Activated T-helper 1 cell treated with anti-CD3 and anti-CD28 coated beads, Interleukin-12 subunit alpha, Interleukin-12 subunit beta, Interleukin-2, Interleukin-4 antibody, amounts not matched to agents 30 ng/mL and 10 ng/mL and 1 ng/mL, durations not matched to agents 14 hours and 24 hours and 36 hours (primary cell): Measurements from ENCODE around the gene MTRFR. TPM values are rescaled to one million over a fixed set of nuclear protein-coding genes. Genes with fewer than 3 reads are reported as not detected.
"Not testable (repeated sequence)": the region's sequence is repeated elsewhere in the genome, so short reads cannot be mapped to it uniquely, and the experiment has no call there.

Experiments
- DNase-seq: peaks from one replicate; pipeline ENCODE4 v3.0.0; 2021; ENCODE audit warnings: low spot score
- H3K27ac Mint-ChIP-seq: one replicate; pipeline ENCODE4 v1.8.0; 2021; ENCODE audit warnings: mild to moderate bottlenecking, mixed read lengths
- H3K27me3 Mint-ChIP-seq: one replicate; pipeline ENCODE4 v1.8.0; 2022; ENCODE audit warnings: mild to moderate bottlenecking, moderate library complexity, mixed read lengths; ENCODE audit not compliant: insufficient read depth
- H3K36me3 Mint-ChIP-seq: one replicate; pipeline ENCODE4 v1.8.0; 2021; ENCODE audit warnings: low read depth, mixed read lengths
- H3K4me1 Mint-ChIP-seq: one replicate; pipeline ENCODE4 v1.8.0; 2021; ENCODE audit warnings: low read depth, mixed read lengths
- H3K4me3 Mint-ChIP-seq: one replicate; pipeline ENCODE4 v1.8.0; 2021; ENCODE audit warnings: mild to moderate bottlenecking, moderate library complexity, mixed read lengths
- H3K9me3 Mint-ChIP-seq: one replicate; pipeline ENCODE4 v1.8.0; 2021; ENCODE audit warnings: mixed read lengths
- intact Hi-C: fragments of 100-400 bp; cut with micrococcal nuclease; formaldehyde crosslinking; loops from one replicate; pipeline ENCODE4 v1.15.1; 2024
- total RNA-seq: library from RNA; stranded (reverse); gene quantifications from 2 replicates; pipeline ENCODE4 v1.2.3, GENCODE V29; 2022

The MTRFR gene
- total RNA-seq, 1 donor from 2014 or later, result 34.2 TPM

DNA sequence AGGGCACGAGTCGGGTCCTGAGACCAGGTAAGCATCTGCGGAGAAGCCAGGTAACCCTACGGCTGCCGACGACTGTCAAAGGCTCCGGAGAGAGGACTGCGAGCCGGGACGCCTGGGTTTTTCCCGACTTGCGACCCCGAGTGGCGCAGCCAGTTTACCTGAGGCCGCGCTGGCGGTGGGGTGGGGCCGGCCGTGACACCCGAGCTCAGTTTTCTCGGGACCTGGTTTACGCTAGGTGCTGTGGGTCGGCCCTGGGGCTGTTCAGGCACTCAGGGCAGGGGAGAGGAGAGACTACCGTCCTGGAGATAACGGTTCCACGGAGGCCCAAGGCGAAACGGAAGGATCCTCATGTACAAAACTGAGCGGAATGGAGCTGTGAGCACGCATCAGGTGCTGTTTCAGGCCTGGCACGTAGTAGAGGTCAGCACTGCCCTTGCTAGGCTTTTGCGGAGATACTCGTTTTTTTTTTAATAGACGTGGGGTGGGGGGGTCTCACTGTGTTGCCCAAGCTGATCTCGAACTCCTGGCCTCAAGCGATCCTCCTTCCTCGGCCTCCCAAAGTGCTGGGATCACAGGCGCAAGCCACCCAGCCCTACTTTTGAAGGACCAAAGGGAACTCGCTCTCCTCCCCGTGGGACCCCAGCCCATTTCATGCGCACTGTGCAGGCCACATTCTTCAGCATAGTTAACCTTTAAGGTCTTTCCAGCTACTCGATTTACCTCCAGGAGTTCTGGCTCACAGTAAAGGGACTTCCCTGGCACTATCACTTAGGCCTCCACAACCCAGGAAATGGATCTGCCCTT is 471 bp downstream of the MTRFR start:
- Mint-ChIP-seq H3K4me1 (peaks cover 70% of the 10 kb centered on the region), H3K36me3 (peaks cover 21% of the 10 kb centered on the region), H3K9me3 (no peaks in the 10 kb centered on the region), H3K27me3 (peaks cover 2% of the 10 kb centered on the region), H3K27ac (peak overlapping the region; percentile 99), H3K4me3 (peak overlapping the region; percentile 100)
- intact Hi-C loops, result loop anchor here (1.0 to 10.0 kb wide), 15 partner anchors 10 to 1149 kb away; partner anchors contain the start of genes DIABLO, KMT5A, KNTC1 and RILPL2
- no peak for DNase-seq

DNA sequence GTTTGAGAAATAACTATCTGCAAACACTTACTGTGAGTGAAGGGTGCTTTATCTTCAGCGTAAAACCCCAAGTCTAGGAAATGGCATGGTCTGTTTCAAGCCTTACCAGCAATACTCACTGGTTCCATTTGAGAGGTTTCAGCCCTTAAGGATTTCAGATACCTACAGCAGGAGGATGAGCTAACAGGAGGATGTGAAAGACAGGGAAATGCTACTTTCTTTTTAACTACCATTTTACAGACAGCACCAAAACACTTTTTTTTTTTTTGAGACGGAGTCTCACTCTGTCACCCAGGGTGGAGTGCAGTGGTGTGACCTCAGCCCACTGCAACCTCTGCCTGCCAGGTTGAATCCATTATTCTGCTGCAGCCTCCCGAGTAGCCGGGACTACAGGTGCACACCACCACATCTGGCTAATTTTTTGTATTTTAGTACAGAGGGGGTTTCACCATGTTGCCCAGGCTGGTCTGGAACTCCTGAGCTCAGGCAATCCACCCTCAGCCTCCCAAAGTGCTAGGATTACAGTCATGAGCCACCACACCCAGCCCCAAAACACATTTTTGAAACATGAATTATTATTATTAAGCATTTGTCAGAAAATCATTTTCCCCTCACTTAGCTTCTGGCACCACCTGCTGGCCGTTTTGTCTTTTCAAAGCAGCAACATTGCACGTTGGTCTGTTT is 4.6 kb downstream of the MTRFR start:
- peak overlapping the region; percentile 86 for H3K27ac Mint-ChIP-seq
- H3K9me3 Mint-ChIP-seq, result no peaks in the 10 kb centered on the region
- peaks cover 29% of the 10 kb centered on the region for H3K36me3 Mint-ChIP-seq
- peaks cover 52% of the 10 kb centered on the region for H3K4me1 Mint-ChIP-seq
- intact Hi-C loops, result loop anchor here (1.0 to 10.0 kb wide), 9 partner anchors 14 to 1153 kb away; partner anchors contain the start of genes DIABLO, KNTC1, OGFOD2 and PITPNM2
- H3K27me3 Mint-ChIP-seq, result peaks cover 2% of the 10 kb centered on the region
- H3K4me3 Mint-ChIP-seq, result peak overlapping the region; percentile 65
- DNase-seq, result peak; percentile 36

DNA sequence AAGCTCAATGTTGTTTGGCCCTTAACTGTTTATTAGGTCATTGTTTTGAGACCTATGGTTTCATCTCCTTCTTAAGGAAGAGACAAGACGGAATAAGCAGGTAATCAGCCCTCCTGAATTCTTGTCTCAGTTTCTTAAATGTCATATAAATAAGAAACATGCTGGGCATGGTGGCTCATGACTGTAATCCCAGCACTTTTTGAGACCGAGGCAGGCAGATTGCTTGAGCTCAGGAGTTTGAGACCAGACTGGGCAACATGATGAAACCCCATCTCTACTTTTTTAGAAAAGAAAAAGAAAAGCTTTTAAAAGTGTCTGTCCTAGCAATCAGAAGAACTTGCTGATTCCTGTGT is 5.1 kb downstream of the MTRFR start:
- H3K4me3 Mint-ChIP-seq, result peak overlapping the region; percentile 65
- H3K27me3 Mint-ChIP-seq, result peaks cover under 1% of the 10 kb centered on the region
- H3K4me1 Mint-ChIP-seq, result peaks cover 52% of the 10 kb centered on the region
- H3K36me3 Mint-ChIP-seq, result peaks cover 27% of the 10 kb centered on the region
- no peak for DNase-seq
- peak overlapping the region; percentile 86 for H3K27ac Mint-ChIP-seq
- intact Hi-C loops, result loop anchor here (1.0 to 10.0 kb wide), 8 partner anchors 38 to 1154 kb away; partner anchors contain the start of genes DIABLO, KNTC1, OGFOD2 and PITPNM2
- H3K9me3 Mint-ChIP-seq, result no peaks in the 10 kb centered on the region

DNA sequence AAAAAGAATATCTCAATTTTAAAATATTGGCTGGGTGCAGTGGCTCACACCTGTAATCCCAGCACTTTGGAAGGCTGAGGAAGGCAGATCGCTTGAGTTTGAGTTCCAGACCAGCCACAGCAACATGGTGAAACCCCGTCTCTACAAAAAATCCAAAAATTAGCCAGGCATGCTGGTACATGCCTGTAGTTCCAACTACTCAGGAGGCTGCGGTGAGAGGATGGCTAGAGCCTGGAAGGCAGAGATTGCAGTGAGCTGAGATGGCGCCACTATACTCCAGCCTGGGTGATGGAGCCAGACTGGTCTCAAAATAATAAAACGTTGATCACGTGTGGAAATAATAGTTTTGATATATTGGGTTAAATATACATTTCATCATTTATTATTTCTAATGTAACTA is 5.7 kb downstream of the MTRFR start:
- no peak for DNase-seq
- no peak overlapping the region for H3K27ac Mint-ChIP-seq
- H3K36me3 Mint-ChIP-seq, result peaks cover 24% of the 10 kb centered on the region
- H3K4me3 Mint-ChIP-seq, result no peak overlapping the region
- H3K9me3 Mint-ChIP-seq, result no peaks in the 10 kb centered on the region
- H3K4me1 Mint-ChIP-seq, result peaks cover 47% of the 10 kb centered on the region
- intact Hi-C loops, result loop anchor here (1.0 to 10.0 kb wide), 8 partner anchors 39 to 1154 kb away; partner anchors contain the start of genes DIABLO, KNTC1, OGFOD2 and PITPNM2
- no peaks in the 10 kb centered on the region for H3K27me3 Mint-ChIP-seq

DNA sequence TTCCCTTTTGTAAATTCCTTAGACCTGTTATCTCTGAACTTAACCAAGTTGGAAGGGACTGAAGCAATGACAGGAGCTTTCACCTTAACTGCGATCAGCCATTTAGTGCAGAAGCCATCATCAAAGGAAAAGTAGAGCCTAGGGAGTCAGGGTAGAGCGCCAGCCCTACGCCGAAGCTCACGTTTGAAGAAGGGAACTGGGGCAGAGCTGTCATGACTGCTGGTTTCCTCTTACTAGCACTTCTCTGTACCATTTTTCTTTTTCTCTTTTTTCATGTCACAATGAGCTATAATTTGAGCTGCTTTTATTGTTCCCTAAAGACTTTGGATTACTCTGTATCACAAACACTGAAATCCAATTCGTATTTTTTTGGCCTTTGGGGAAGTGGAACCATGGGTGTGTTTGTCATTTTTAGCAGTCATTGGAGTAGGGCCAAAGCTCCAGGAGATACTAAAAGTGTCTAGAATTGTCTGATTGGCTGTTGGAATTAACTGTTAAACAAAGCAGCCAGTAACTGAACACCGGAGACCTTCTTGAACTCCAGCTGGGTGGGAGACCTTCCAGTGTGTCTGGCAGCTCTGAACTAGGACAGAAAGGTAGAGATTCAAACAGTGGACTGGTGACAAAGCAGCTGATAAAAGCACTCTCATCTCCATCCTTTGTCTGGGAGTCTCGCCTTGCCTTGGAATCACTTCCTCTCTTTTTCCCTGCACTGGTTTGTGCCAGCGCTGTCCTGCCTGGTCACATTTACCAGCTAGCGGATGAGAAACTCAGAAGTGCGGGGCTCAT is 9.1 kb downstream of the MTRFR start:
- Mint-ChIP-seq H3K27ac (peak overlapping the region; percentile 79), H3K4me1 (peaks cover 43% of the 10 kb centered on the region), H3K9me3 (no peaks in the 10 kb centered on the region), H3K27me3 (no peaks in the 10 kb centered on the region), H3K4me3 (no peak overlapping the region), H3K36me3 (peaks cover 30% of the 10 kb centered on the region)
- no peak for DNase-seq
- intact Hi-C loops, result no loop called here

DNA sequence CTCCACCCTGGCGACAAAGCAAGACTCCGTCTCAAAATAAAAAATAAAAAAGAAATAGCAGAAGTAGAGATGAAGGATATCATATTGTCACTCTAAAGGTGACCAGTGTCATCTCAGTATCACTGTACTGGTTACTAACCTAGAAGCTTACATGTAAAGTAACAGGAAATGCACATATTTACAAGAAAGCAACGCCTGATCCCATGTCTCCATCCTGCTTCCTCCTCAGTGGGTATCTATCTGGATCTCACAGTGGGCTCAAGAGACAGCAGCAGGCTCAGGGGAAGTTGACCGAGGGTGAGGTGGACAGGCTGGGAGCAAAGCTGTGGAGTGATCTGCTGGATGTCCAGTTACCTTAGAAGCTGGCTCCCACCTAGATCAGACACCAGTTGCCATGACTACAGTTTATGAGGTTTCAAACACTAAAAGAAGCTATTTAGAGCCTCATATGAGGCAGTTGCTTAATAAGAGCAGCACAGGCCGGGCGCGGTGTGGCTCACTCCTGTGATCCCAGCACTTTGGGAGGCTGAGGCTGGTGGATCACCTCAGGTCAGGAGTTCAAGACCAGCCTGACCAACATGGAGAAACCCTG is 10.5 kb downstream of the MTRFR start:
- no peaks in the 10 kb centered on the region for H3K27me3 Mint-ChIP-seq
- intact Hi-C loops, result no loop called here
- H3K4me3 Mint-ChIP-seq, result no peak overlapping the region
- peaks cover 31% of the 10 kb centered on the region for H3K36me3 Mint-ChIP-seq
- H3K27ac Mint-ChIP-seq, result peak overlapping the region; percentile 74
- H3K4me1 Mint-ChIP-seq, result peaks cover 37% of the 10 kb centered on the region
- no peaks in the 10 kb centered on the region for H3K9me3 Mint-ChIP-seq
- DNase-seq, result no peak

DNA sequence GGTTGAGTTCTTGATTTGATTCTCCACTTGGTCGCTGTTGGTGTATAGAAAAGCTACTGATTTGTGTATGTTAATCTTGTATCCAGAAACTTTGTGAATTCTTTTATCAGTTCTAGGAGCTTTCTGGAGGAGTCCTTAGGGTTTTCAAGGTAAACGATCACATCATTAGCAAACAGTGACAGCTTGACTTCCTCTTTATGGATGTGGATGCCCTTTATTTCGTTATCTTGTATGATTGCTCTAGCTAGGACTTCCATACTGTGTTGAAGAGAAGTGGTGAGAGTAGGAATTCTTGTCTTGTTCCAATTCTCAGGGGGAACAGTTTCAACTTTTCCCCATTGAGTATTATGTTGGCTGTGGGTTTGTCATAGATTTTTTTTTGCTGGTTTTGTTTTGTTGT is 12.4 kb downstream of the MTRFR start:
- H3K27ac Mint-ChIP-seq, result no peak overlapping the region
- H3K27me3 Mint-ChIP-seq, result no peaks in the 10 kb centered on the region
- DNase-seq, result no peak
- intact Hi-C loops, result no loop called here
- H3K9me3 Mint-ChIP-seq, result no peaks in the 10 kb centered on the region
- H3K4me3 Mint-ChIP-seq, result no peak overlapping the region
- H3K4me1 Mint-ChIP-seq, result peaks cover 40% of the 10 kb centered on the region
- H3K36me3 Mint-ChIP-seq, result peaks cover 37% of the 10 kb centered on the region

DNA sequence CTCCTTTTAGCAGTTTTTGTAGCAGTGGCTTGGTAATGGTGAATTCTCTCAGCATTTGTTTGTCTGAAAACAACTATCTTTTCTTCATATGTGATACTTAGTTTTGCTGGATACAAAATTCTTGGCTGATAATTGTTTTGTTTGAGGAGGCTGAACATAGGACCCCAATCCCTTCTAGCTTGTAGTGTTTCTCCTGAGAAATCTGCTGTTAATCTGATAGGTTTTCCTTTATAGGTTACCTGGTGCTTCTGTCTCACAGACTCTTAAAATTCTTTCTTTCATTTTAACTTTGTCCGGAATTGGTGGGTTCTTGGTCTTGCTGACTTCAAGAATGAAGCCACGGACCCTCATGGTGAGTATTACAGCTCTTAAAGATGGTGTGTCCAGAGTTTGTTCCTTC is 14.9 kb downstream of the MTRFR start:
- H3K4me1 Mint-ChIP-seq, result peaks cover 31% of the 10 kb centered on the region

DNA sequence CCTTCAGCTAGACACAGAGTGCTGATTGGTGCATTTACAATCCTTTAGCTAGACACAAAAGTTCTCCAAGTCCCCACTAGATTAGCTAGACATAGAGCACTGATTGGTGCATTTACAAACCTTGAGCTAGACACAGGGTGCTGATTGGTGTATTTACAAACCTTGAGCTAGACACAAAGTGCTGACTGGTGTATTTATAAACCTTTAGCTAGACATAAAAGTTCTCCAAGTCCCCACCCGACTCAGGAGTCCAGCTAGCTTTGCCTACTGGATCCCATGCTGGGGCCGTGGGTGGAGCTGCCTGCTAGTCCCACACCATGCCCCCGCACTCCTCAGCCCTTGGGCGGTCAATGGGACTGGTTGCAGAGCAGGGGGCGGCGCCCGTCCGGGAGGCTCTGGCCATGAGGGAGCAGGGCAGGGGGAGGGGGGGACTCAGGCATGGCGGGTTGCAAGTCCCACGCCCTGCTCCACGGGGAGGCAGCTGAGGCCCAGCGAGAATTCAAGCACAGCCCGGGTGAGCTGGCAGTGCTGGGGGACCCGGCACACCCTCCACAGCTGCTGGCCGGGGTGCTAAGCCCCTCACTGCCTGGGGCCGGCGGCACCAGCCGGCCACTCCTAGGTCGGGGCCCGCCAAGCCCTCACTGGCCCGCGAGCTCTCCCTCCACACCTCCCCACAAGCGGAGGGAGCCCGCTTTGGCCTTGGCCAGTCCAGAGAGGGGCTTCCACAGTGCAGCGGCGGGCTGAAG is 15.9 kb downstream of the MTRFR start:
- H3K4me3 Mint-ChIP-seq, H3K9me3 Mint-ChIP-seq, H3K27me3 Mint-ChIP-seq, DNase-seq, H3K27ac Mint-ChIP-seq, intact Hi-C loops: not testable (repeated sequence)
- H3K4me1 Mint-ChIP-seq, result peaks cover 31% of the 10 kb centered on the region
- peaks cover 37% of the 10 kb centered on the region for H3K36me3 Mint-ChIP-seq

More for the DNA sequence above, 14.9 kb downstream of the MTRFR start:
- H3K27me3 Mint-ChIP-seq, intact Hi-C loops, H3K9me3 Mint-ChIP-seq, H3K4me3 Mint-ChIP-seq, DNase-seq: not testable (repeated sequence)
- Mint-ChIP-seq H3K27ac (peak overlapping the region; percentile 9), H3K36me3 (peaks cover 29% of the 10 kb centered on the region)

DNA sequence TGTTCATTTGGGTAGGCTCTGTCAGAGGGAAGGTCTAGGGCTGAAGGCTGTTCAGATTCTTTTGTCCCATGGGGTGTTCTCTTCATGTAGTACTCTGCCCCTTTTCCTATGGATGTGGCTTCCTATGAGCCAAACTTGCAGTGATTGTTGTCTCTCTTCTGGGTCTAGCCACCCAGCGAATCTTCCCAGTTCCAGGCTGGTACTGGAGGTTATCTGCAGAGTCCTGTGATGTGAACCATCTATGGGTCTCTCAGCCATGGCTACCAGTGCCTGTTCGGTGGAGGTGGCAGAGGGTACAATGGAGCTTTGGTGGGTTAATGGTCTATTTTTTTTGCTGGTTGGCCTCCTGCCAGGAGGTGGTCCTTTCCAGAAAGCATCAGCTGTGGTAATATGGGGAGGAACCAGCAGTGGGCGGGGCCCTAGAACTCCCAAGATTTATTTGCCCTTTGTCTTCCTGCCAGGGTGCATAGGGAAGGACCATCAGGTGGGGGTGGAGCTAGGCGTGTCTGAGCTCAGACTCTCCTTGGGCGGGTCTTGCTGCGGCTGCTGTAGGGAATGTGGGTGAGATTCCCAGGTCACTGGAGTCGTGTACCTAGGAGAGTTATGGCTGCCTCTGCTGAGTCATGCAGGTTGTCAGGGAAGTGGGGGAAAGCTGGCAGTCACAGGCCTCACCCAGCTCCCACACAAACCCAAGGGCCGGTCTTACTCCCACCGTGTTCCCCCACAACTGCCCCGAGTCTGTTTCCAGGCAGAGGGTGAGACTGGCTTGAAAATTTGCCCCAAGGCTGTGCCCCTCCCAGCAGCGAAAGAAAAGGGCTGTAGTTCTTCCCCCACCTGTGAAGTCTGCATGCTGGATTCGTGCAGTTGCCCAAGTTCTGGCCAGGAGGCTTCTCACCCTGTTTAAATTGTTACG is 17.5 kb downstream of the MTRFR start:
- intact Hi-C loops, result no loop called here
- Mint-ChIP-seq H3K27me3 (no peaks in the 10 kb centered on the region), H3K4me3 (no peak overlapping the region)

DNA sequence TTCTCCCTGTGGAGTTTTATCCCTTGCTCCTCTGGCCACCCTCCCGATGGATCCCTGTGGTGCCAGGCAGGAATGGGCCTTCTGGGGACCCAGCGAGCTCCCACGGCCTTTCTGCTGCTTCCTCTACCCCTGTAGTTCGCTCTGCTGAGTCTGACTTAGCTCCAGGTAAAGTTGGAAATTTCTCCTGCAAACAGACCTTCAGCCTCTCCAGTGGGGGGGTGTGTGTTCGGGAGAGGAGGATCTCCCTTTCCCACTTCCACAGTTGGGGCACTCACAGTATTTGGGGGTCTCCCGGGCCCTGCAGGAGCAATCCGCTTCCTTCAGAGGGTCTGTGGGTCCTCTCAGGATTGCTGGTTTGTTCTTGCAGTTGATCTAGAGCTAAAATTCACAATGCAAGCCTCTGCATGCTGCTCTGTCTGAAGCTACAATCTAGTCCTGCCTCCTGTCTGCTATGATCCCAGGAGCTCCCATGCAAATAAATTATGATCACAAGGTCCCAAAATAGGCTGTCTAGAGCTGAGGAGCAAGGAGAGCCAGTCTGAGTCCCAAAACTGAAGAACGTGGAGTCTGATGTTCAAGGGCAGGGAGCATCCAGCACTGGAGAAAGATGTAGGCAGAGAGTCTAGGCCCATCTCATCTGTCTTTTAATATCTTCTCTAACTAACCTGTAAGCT is 18.3 kb downstream of the MTRFR start:
- H3K4me1 Mint-ChIP-seq, result peaks cover 28% of the 10 kb centered on the region
- peaks cover 41% of the 10 kb centered on the region for H3K36me3 Mint-ChIP-seq
- H3K9me3 Mint-ChIP-seq, result no peaks in the 10 kb centered on the region
- H3K4me3 Mint-ChIP-seq, result no peak overlapping the region
- intact Hi-C loops, result no loop called here
- no peak for DNase-seq
- H3K27ac Mint-ChIP-seq, result peak overlapping the region; percentile 55
- H3K27me3 Mint-ChIP-seq, result no peaks in the 10 kb centered on the region

More for the DNA sequence above, 17.5 kb downstream of the MTRFR start:
- H3K4me1 Mint-ChIP-seq, result peaks cover 31% of the 10 kb centered on the region
- H3K9me3 Mint-ChIP-seq, result no peaks in the 10 kb centered on the region
- peak overlapping the region; percentile 80 for H3K27ac Mint-ChIP-seq
- no peak for DNase-seq
- peaks cover 37% of the 10 kb centered on the region for H3K36me3 Mint-ChIP-seq
